HepG2 (cell line): ENCODE data around the gene NISCH. TPM values are rescaled to one million over a fixed set of nuclear protein-coding genes. Genes with fewer than 3 reads are reported as not detected.

ENCODE experiments used
- ATF1 ChIP-seq: IDR thresholded peaks from 2 replicates; pipeline ENCODE4 v1.6.1; 2016; ENCODE audit warnings: mild to moderate bottlenecking, control low read depth
- CENPBD1 ChIP-seq: sonication (generic); formaldehyde crosslinking; IDR thresholded peaks from 2 replicates; pipeline ENCODE4 v1.8.0; 2022; ENCODE audit warnings: missing genetic modification reagents, low read depth, mild to moderate bottlenecking, borderline replicate concordance
- CENPT ChIP-seq: sonication (generic); formaldehyde crosslinking; IDR thresholded peaks from 2 replicates; pipeline ENCODE4 v1.8.0; 2022; ENCODE audit warnings: low read depth, mild to moderate bottlenecking, moderate library complexity, missing genetic modification reagents
- CHD2 ChIP-seq: IDR thresholded peaks from 2 replicates; pipeline ENCODE4 v1.6.1; 2011; ENCODE audit warnings: low read depth, low read length, improper control_type of control experiment
- CREM ChIP-seq, 2 experiments: sonication (generic) in 1 of 2; formaldehyde crosslinking in 1 of 2; IDR thresholded peaks; 2 replicates each; pipeline versions ENCODE4 v1.4.0 to v1.6.1; 2016 to 2020; ENCODE audit warnings: antibody characterized with exemption in 1 of 2, mild to moderate bottlenecking in 1 of 2, missing genetic modification reagents in 1 of 2
- FOSL1 ChIP-seq: sonication (generic); formaldehyde crosslinking; IDR thresholded peaks from 2 replicates; pipeline ENCODE4 v1.9.0; 2021; ENCODE audit warnings: missing genetic modification reagents, borderline replicate concordance
- FOXA1 ChIP-seq, 2 experiments: fragments of 450-650 bp in 1 of 2; sonication (generic) in 1 of 2; formaldehyde crosslinking in 1 of 2; IDR thresholded peaks; 2 replicates each; pipeline versions ENCODE4 v1.4.0 to v1.6.1; 2016 to 2020; ENCODE audit warnings: missing genetic modification reagents in 1 of 2
- GTF2F1 ChIP-seq: fragments of 150-350 bp; IDR thresholded peaks from 2 replicates; pipeline ENCODE4 v1.6.1; 2014; ENCODE audit warnings: low read length
- MBNL3 ChIP-seq: fragments of 250-450 bp; sonication (Bioruptor Pico); conservative IDR thresholded peaks from 2 replicates; pipeline ENCODE4 v1.8.0; 2022; ENCODE audit warnings: mild to moderate bottlenecking, inconsistent platforms
- MEF2D ChIP-seq: sonication (generic); formaldehyde crosslinking; IDR thresholded peaks from 2 replicates; pipeline ENCODE4 v1.5.1; 2020; ENCODE audit warnings: mild to moderate bottlenecking, missing genetic modification reagents
- NFE2L2 ChIP-seq: fragments of 150-350 bp; IDR thresholded peaks from 2 replicates; pipeline ENCODE4 v1.6.1; 2014; ENCODE audit warnings: low read length
- PAX8 ChIP-seq: sonication (generic); formaldehyde crosslinking; IDR thresholded peaks from 2 replicates; pipeline ENCODE4 v1.8.0; 2022; ENCODE audit warnings: mild to moderate bottlenecking, missing genetic modification reagents, borderline replicate concordance
- PCBP1 ChIP-seq: fragments of 200-400 bp; formaldehyde crosslinking; IDR thresholded peaks from 2 replicates; pipeline ENCODE4 v1.6.1; 2017; ENCODE audit warnings: mild to moderate bottlenecking, low read depth, low read length, borderline replicate concordance
- RELA ChIP-seq: sonication (generic); formaldehyde crosslinking; IDR thresholded peaks from 2 replicates; pipeline ENCODE4 v1.4.0; 2020; ENCODE audit warnings: missing genetic modification reagents
- SMARCE1 ChIP-seq: fragments of 450-650 bp; IDR thresholded peaks from 2 replicates; pipeline ENCODE4 v1.6.1; 2017; ENCODE audit warnings: borderline replicate concordance
- SRSF4 ChIP-seq: fragments of 200-400 bp; formaldehyde crosslinking; IDR thresholded peaks from one replicate; pipeline ENCODE4 v1.6.1; 2018; ENCODE audit warnings: mild to moderate bottlenecking, low read depth, low read length, moderate library complexity; ENCODE audit not compliant: poor library complexity, severe bottlenecking
- SRSF9 ChIP-seq: fragments of 200-400 bp; formaldehyde crosslinking; IDR thresholded peaks from 2 replicates; pipeline ENCODE4 v1.6.1; 2018; ENCODE audit warnings: borderline replicate concordance, mild to moderate bottlenecking, low read depth, low read length; ENCODE audit not compliant: insufficient read depth, poor library complexity, severe bottlenecking
- TAF1 ChIP-seq: sonication (generic); formaldehyde crosslinking; IDR thresholded peaks from 2 replicates; pipeline ENCODE4 v1.4.0; 2020; ENCODE audit warnings: missing genetic modification reagents
- TFAP4 ChIP-seq: sonication (generic); IDR thresholded peaks from 2 replicates; pipeline ENCODE4 v1.6.1; 2016; ENCODE audit warnings: low read depth, borderline replicate concordance
- TGIF2 ChIP-seq: IDR thresholded peaks from 2 replicates; pipeline ENCODE4 v1.6.1; 2016; ENCODE audit warnings: control low read depth, missing compliant biosample characterization
- TOPORS ChIP-seq: sonication (generic); formaldehyde crosslinking; IDR thresholded peaks from 2 replicates; pipeline ENCODE4 v1.8.0; 2023; ENCODE audit warnings: mild to moderate bottlenecking, missing genetic modification reagents
- ZFP90 ChIP-seq: sonication (generic); formaldehyde crosslinking; IDR thresholded peaks from 2 replicates; pipeline ENCODE4 v1.8.0; 2022; ENCODE audit warnings: missing genetic modification reagents, mild to moderate bottlenecking, inconsistent platforms, borderline replicate concordance
- ZFY ChIP-seq: sonication (generic); formaldehyde crosslinking; IDR thresholded peaks from 2 replicates; pipeline ENCODE4 v1.4.0; 2020; ENCODE audit warnings: missing genetic modification reagents
- ZNF17 ChIP-seq: sonication (generic); formaldehyde crosslinking; IDR thresholded peaks from 2 replicates; pipeline ENCODE4 v1.5.0; 2020; ENCODE audit warnings: mild to moderate bottlenecking, missing genetic modification reagents
- ZNF543 ChIP-seq: sonication (generic); formaldehyde crosslinking; IDR thresholded peaks from 2 replicates; pipeline ENCODE4 v1.4.0; 2020; ENCODE audit warnings: mild to moderate bottlenecking, missing genetic modification reagents
- ZNF558 ChIP-seq: sonication (generic); formaldehyde crosslinking; IDR thresholded peaks from 2 replicates; pipeline ENCODE4 v1.9.0; 2022; ENCODE audit warnings: mild to moderate bottlenecking, missing genetic modification reagents, borderline replicate concordance
- ZNF577 ChIP-seq: sonication (generic); formaldehyde crosslinking; IDR thresholded peaks from 2 replicates; pipeline ENCODE4 v1.4.0; 2020; ENCODE audit warnings: mild to moderate bottlenecking, low read depth, missing genetic modification reagents, borderline replicate concordance
- ZNF691 ChIP-seq: sonication (generic); formaldehyde crosslinking; IDR thresholded peaks from 2 replicates; pipeline ENCODE4 v1.4.0; 2020; ENCODE audit warnings: missing genetic modification reagents, low read depth, mild to moderate bottlenecking, borderline replicate concordance
- ZNF782 ChIP-seq: sonication (generic); formaldehyde crosslinking; IDR thresholded peaks from 2 replicates; pipeline ENCODE4 v1.4.0; 2020; ENCODE audit warnings: missing genetic modification reagents, mild to moderate bottlenecking, borderline replicate concordance
- polyA plus RNA-seq, 8 experiments: library from polyadenylated mRNA; depleted of rRNA in 3 of 8; stranded (reverse) in 7 of 8; unstranded in 1 of 8; fragments of >200 nt; fragmentation: Illumina TruSeq in 4 of 8; extraction: Trizol in 4 of 8; gene quantifications; 2 replicates each; pipeline versions ENCODE4 v1.2.1 to v1.2.3, GENCODE V29; 2011 to 2016; ENCODE audit warnings: low read depth in 4 of 8, missing spikeins in 1 of 8, mixed read lengths in 1 of 8; ENCODE audit not compliant: insufficient read depth in 1 of 8
- total RNA-seq, 5 experiments: library from RNA; depleted of rRNA; stranded (reverse); fragments of >200 nt; fragmentation: Illumina TruSeq; extraction: Trizol; gene quantifications; 2 replicates each; pipeline ENCODE4 v1.2.3, GENCODE V29; 2016; ENCODE audit warnings: low read depth in 1 of 5

NISCH gene
- total and polyA plus RNA-seq, 2 of the 13 experiments (the other 11 are each of a cell fraction or from before 2014, with no cell fraction given) = 27.0 to 47.6 TPM

- TF ChIP-seq ZNF543 (CRISPR knock-in tag) (peak; percentile 92), FOXA1 (IDR thresholded peaks at IDR 0.05) (no peak), FOXA1 (CRISPR knock-in tag; IDR thresholded peaks at IDR 0.05) (no peak), ZFY (peak; percentile 87), MEF2D (peak; percentile 84), ZNF17 (no peak), CHD2 (peak; percentile 89), ZNF577 (no peak), TOPORS (CRISPR knock-in tag) (no peak), ATF1 (CRISPR knock-in tag) (no peak), NFE2L2 (no peak), SRSF4 (no peak), GTF2F1 (no peak), ZNF691 (CRISPR knock-in tag) (peak; percentile 39; the same call in 1 of the 2 replicates), CENPT (CRISPR knock-in tag) (peak; percentile 57; the same call in 1 of the 2 replicates), PAX8 (CRISPR knock-in tag) (0 out of 2 replicates have a peak, but pooled peaks have one; percentile 62), ZFP90 (CRISPR knock-in tag) (peak; percentile 91; the same call in 1 of the 2 replicates), ZNF558 (CRISPR knock-in tag) (peak; percentile 93; the same call in 1 of the 2 replicates), CENPBD1 (CRISPR knock-in tag) (no peak), TFAP4 (peak; percentile 31; the same call in 1 of the 2 replicates), TGIF2 (CRISPR knock-in tag) (no peak; the same call in 1 of the 2 replicates), SMARCE1 (no peak), SRSF9 (no peak), FOSL1 (CRISPR knock-in tag) (no peak), TAF1 (CRISPR knock-in tag) (peak; percentile 96), ZNF782 (CRISPR knock-in tag) (peak; percentile 55; the same call in 1 of the 2 replicates), MBNL3 (CRISPR knock-in tag) (no peak), PCBP1 (peak; percentile 54; the same call in 1 of the 2 replicates), RELA (peak; percentile 25; the same call in 1 of the 2 replicates), CREM (IDR thresholded peaks at IDR 0.05) (no peak; the same call in 1 of the 2 replicates), CREM (CRISPR knock-in tag; IDR thresholded peaks at IDR 0.05) (no peak)
Measured at GRCh38 chr3:52536369-52537164, 81.2 kb downstream of the NISCH start, which contains the start of gene UQCC5 (continued).
